Sigmoid colon (tissue), 7 donors: ENCODE results near the gene MRPS12. TPM values are rescaled to one million over a fixed set of nuclear protein-coding genes. Genes with fewer than 3 reads are reported as not detected.

Source experiments
- DNase-seq: peaks from one replicate; pipeline ENCODE4 v3.0.0-alpha.2; 2019
- H3K27ac ChIP-seq, 4 donors: fragments of 200-600 bp; sonication (generic); one replicate each; pipeline ENCODE4 v1.5.1; 2016 to 2019; ENCODE audit warnings: mild to moderate bottlenecking in 1 of 4
- H3K27me3 ChIP-seq, 3 donors: fragments of 200-600 bp; sonication (generic); one replicate each; pipeline ENCODE4 v1.5.1; 2019; ENCODE audit warnings: mild to moderate bottlenecking in 1 of 3
- H3K36me3 ChIP-seq, 4 donors: fragments of 200-600 bp; sonication (generic); one replicate each; pipeline ENCODE4 v1.5.1; 2016 to 2019
- H3K4me1 ChIP-seq, 4 donors: fragments of 200-600 bp; sonication (generic); one replicate each; pipeline ENCODE4 v1.5.1; 2017 to 2019
- H3K4me3 ChIP-seq, 4 donors: fragments of 200-600 bp; sonication (generic); one replicate each; pipeline ENCODE4 v1.5.1; 2017 to 2019; ENCODE audit warnings: mild to moderate bottlenecking in 2 of 4, moderate library complexity in 1 of 4
- H3K9me3 ChIP-seq, 4 donors: fragments of 200-600 bp in 3 of 4; sonication (generic) in 3 of 4; one replicate each; pipeline versions ENCODE4 v1.5.1 to v1.6.1; 2013 to 2019
- CTCF ChIP-seq, 4 experiments: fragments of 450-650 bp in 3 of 4; fragments of 200-600 bp in 1 of 4; IDR thresholded peaks; one replicate each; pipeline ENCODE4 v1.5.1; 2016 to 2019; ENCODE audit warnings: antibody characterized with exemption in 4 of 4, mild to moderate bottlenecking in 3 of 4, moderate library complexity in 2 of 4
- EP300 ChIP-seq, 4 donors: sonication (generic); formaldehyde crosslinking; IDR thresholded peaks; one replicate each; pipeline ENCODE4 v1.6.1; 2017; ENCODE audit warnings: antibody characterized with exemption in 4 of 4
- POLR2A ChIP-seq, 2 donors: fragments of 450-650 bp; IDR thresholded peaks; one replicate each; pipeline ENCODE4 v1.6.1; 2016; ENCODE audit warnings: antibody characterized with exemption in 2 of 2, mild to moderate bottlenecking in 2 of 2, moderate library complexity in 2 of 2
- POLR2AphosphoS5 ChIP-seq, 4 donors: sonication (generic); formaldehyde crosslinking; IDR thresholded peaks; one replicate each; pipeline ENCODE4 v1.6.1; 2017; ENCODE audit warnings: antibody characterized with exemption in 4 of 4
- WGBS, 2 donors: extraction: QIAGEN DNeasy Blood & Tissue Kit; methylation state at CpG; one replicate each; pipeline ENCODE4 v1.1.7; 2013; 5-methylcytosine and 5-hydroxymethylcytosine counted together
- intact Hi-C: fragments of 100-400 bp; cut with DNase I; formaldehyde crosslinking; loops from one replicate; pipeline ENCODE4 v1.15.1; 2023
- polyA plus RNA-seq, 3 donors: library from polyadenylated mRNA; stranded (reverse); fragments of 200-250 nt; gene quantifications; one replicate each; pipeline ENCODE4 v1.2.3, GENCODE V29; 2013
- total RNA-seq, 4 donors: library from RNA; depleted of rRNA; stranded (reverse); fragments of >200 nt; gene quantifications; one replicate each; pipeline ENCODE4 v1.1.0, GENCODE V29; 2016
- donor health status: healthy with polysubstance abuse.
- donor health status: Bipolar disorder and iron deficiency.
- donor health status: healthy.

Gene MRPS12
- total and polyA plus RNA-seq, 7 donors = 25.0 to 74.4 (median 30.7) TPM

GRCh38 chr19:38890686-38891085, 40.1 kb upstream of the MRPS12 start:
- H3K4me1 ChIP-seq = peaks cover 0 to 27% (median 12%) of the 10 kb centered on the region in 4 donors
- no peaks in the 10 kb centered on the region for H3K9me3 ChIP-seq
- intact Hi-C loops = no loop called here
- no peak overlapping the region for H3K27ac ChIP-seq
- no peak for DNase-seq
- no peak for TF ChIP-seq POLR2AphosphoS5 (IDR thresholded peaks at IDR 0.05)
- no peak for TF ChIP-seq POLR2A (IDR thresholded peaks at IDR 0.05)
- no peak for TF ChIP-seq CTCF (IDR thresholded peaks at IDR 0.05)
- TF ChIP-seq EP300 (IDR thresholded peaks at IDR 0.05) = no peak
- H3K4me3 ChIP-seq = no peak overlapping the region
- H3K27me3 ChIP-seq = no peaks in the 10 kb centered on the region
- peaks cover 10 to 49% (median 21%) of the 10 kb centered on the region in 4 donors for H3K36me3 ChIP-seq

GRCh38 chr19:38891771-38892170, 39.0 kb upstream of the MRPS12 start:
- no peak for DNase-seq
- TF ChIP-seq CTCF (IDR thresholded peaks at IDR 0.05) (no peak), POLR2AphosphoS5 (IDR thresholded peaks at IDR 0.05) (no peak), POLR2A (IDR thresholded peaks at IDR 0.05) (no peak), EP300 (IDR thresholded peaks at IDR 0.05) (no peak)
- Histone ChIP-seq H3K36me3 (peaks cover 10 to 49% (median 21%) of the 10 kb centered on the region in 4 donors), H3K27me3 (no peaks in the 10 kb centered on the region), H3K9me3 (no peaks in the 10 kb centered on the region), H3K27ac (no peak overlapping the region), H3K4me1 (peaks cover 0 to 27% (median 7%) of the 10 kb centered on the region in 4 donors), H3K4me3 (no peak overlapping the region)
- intact Hi-C loops = no loop called here
- 93 to 94% methylated on average over 6 of the region's 6 CpGs for WGBS, 2 donors

GRCh38 chr19:38892841-38893240, 37.9 kb upstream of the MRPS12 start:
- no peak for DNase-seq
- intact Hi-C loops = no loop called here
- 84 to 88% methylated on average over 5 of the region's 5 CpGs for WGBS, 2 donors
- Histone ChIP-seq H3K27ac (no peak overlapping the region), H3K4me1 (peaks cover 0 to 34% (median 17%) of the 10 kb centered on the region in 4 donors), H3K36me3 (peaks cover 10 to 46% (median 21%) of the 10 kb centered on the region in 4 donors), H3K9me3 (no peaks in the 10 kb centered on the region), H3K4me3 (no peak overlapping the region), H3K27me3 (no peaks in the 10 kb centered on the region)
- TF ChIP-seq EP300 (IDR thresholded peaks at IDR 0.05) (no peak), CTCF (IDR thresholded peaks at IDR 0.05) (no peak), POLR2A (IDR thresholded peaks at IDR 0.05) (no peak), POLR2AphosphoS5 (IDR thresholded peaks at IDR 0.05) (no peak)

- no peak overlapping the region for H3K4me3 ChIP-seq
- 92 to 96% methylated on average over 14 of the region's 14 CpGs for WGBS, 2 donors
These were observed 37.4 kb upstream of the MRPS12 start for GRCh38 chr19:38893341-38893771.

More at GRCh38 chr19:38893341-38893771, 37.4 kb upstream of the MRPS12 start:
- Histone ChIP-seq H3K27me3 (no peaks in the 10 kb centered on the region), H3K4me1 (peaks cover 0 to 39% (median 22%) of the 10 kb centered on the region in 4 donors), H3K27ac (no peak overlapping the region), H3K36me3 (peaks cover 10 to 41% (median 19%) of the 10 kb centered on the region in 4 donors), H3K9me3 (no peaks in the 10 kb centered on the region)
- DNase-seq = no peak
- intact Hi-C loops = no loop called here
- TF ChIP-seq EP300 (IDR thresholded peaks at IDR 0.05) = no peak
- TF ChIP-seq CTCF (IDR thresholded peaks at IDR 0.05) = no peak
- TF ChIP-seq POLR2A (IDR thresholded peaks at IDR 0.05) = no peak
- no peak for TF ChIP-seq POLR2AphosphoS5 (IDR thresholded peaks at IDR 0.05)
